ENCODE measurements around the gene RDH13.

DNA sequence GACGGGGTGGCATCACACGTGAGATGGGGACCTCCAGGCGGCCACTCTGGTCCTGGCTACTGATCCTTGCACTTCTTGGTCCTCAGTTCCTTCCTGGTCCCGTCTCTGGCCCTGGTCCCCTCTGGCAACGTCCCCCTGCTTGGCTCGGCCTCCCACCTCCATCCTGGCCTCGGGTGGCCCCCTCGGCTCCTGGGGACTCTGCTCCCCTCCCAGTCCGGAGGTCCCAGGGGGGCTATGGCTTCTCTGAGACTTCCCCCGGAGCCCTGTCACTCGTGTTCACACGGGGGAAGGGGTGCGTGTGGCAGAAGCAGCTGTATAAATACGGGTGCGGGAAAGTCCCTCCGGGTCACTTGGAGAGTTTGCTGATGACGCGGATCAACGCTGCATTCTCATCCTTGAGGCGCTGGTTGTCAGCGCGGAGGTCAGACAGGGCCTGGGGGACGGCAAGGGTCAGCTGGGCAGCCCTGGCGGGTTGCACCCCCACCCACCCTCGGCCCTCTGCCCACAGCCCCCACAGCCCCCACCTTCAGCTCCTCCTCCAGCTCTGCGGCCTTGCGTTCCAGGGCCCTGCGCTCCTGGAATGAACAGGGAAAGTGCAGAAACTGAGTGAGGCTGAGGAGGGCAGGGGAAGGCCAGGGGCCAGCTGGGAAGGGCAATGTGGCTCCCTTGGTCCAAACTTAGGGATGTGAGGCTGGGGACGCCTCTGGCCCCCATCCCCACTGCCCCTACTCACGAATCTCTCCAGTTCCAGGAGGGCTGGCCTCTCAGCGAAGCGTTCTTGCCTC is 28.4 kb upstream of the RDH13 start:
- TF ChIP-seq, protein P1, sequence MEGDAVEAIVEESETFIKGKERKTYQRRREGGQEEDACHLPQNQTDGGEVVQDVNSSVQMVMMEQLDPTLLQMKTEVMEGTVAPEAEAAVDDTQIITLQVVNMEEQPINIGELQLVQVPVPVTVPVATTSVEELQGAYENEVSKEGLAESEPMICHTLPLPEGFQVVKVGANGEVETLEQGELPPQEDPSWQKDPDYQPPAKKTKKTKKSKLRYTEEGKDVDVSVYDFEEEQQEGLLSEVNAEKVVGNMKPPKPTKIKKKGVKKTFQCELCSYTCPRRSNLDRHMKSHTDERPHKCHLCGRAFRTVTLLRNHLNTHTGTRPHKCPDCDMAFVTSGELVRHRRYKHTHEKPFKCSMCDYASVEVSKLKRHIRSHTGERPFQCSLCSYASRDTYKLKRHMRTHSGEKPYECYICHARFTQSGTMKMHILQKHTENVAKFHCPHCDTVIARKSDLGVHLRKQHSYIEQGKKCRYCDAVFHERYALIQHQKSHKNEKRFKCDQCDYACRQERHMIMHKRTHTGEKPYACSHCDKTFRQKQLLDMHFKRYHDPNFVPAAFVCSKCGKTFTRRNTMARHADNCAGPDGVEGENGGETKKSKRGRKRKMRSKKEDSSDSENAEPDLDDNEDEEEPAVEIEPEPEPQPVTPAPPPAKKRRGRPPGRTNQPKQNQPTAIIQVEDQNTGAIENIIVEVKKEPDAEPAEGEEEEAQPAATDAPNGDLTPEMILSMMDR (conservative IDR thresholded peaks at IDR 0.05 in 1 of 2, IDR thresholded peaks at IDR 0.05 in 1 of 2; ENCODE audit: low read depth in 1 of 2, low read length in 2 of 2), result no peak
- no peak for TF ChIP-seq EZH2 (IDR thresholded peaks at IDR 0.05; ENCODE audit: low read length, missing control alignments)

All from fibroblast of lung (primary cell).